Measurements from ENCODE around the gene JMJD7.

- TF ChIP-seq CTCF (IDR thresholded peaks at IDR 0.05) (no peak), POLR2A (IDR thresholded peaks at IDR 0.05; ENCODE audit: low read length) (no peak), ESRRA (IDR thresholded peaks at IDR 0.05; ENCODE audit: borderline replicate concordance, low read length) (no peak), FOSL2 (IDR thresholded peaks at IDR 0.05) (no peak), FOSL2 (CRISPR knock-in tag; IDR thresholded peaks at IDR 0.05) (no peak), ELK1 (IDR thresholded peaks at IDR 0.05; ENCODE audit: low read depth, low read length) (no peak), JUN (IDR thresholded peaks at IDR 0.05) (no peak), MAX (IDR thresholded peaks at IDR 0.05) (no peak)
Observed at GRCh38 chr15:41874736-41875135, 46.8 kb downstream of the JMJD7 start.
